DOHH2 (cell line): Measurements from ENCODE around the gene PRCC.

Source experiments
- EZH2phosphoT487 ChIP-seq: fragments of 200-600 bp; sonication (generic); IDR thresholded peaks from 2 replicates; pipeline ENCODE4 v1.6.1; 2017; ENCODE audit warnings: borderline replicate concordance, mild to moderate bottlenecking, antibody characterized with exemption, low read length, moderate library complexity, mixed read lengths
- TF ChIP-seq, protein P1 (sequence below): fragments of 200-600 bp; sonication (generic); IDR thresholded peaks from one replicate; pipeline ENCODE4 v1.5.1; 2014; ENCODE audit warnings: antibody characterized with exemption, mild to moderate bottlenecking, low read depth, low read length; ENCODE audit not compliant: poor library complexity, severe bottlenecking

DNA sequence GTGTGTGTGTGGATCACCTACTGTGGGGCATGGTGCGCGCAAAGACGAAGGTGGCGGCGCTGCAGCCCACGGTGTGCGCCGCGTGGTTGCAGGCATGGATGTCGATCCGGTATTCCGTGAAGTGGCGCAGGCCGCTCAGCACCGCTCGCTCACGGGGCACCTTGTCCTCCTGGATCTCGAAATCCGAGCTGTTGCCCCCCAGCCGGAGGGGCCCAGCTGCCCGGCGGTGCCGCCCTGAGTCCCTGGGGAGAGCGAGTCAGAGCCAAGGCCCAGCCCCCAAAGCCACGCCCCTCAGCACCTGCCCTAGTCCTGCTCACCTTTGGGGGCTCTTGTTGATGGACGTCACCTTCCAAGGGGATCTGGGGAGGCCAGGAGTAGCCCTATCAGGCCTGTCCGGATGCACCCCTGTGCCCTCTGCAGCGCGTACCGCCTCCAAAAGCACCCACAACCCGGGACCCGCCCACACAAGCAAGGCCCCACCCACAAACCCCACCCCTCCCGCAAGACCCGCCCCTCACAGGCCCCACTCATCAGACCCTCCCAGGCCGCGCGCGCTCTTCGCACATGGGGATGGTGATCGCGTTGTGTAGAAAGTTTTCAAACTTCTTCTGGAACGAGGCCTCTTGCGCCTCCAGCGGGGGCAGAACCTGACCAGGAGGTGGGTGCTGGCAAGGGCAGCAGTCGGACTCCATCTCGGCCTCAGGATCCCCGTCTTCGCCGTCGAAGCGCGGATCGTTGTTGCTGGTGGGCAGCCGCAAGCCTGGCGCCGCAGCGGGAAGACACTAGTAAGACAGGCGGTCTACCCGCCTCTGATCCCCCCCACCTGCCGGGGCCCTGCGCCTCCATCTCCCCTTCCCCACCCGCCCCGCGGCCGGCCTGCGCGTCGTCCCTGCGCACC is 78.0 kb downstream of the PRCC start:
- TF ChIP-seq EZH2phosphoT487, result no peak
- TF ChIP-seq, protein P1, sequence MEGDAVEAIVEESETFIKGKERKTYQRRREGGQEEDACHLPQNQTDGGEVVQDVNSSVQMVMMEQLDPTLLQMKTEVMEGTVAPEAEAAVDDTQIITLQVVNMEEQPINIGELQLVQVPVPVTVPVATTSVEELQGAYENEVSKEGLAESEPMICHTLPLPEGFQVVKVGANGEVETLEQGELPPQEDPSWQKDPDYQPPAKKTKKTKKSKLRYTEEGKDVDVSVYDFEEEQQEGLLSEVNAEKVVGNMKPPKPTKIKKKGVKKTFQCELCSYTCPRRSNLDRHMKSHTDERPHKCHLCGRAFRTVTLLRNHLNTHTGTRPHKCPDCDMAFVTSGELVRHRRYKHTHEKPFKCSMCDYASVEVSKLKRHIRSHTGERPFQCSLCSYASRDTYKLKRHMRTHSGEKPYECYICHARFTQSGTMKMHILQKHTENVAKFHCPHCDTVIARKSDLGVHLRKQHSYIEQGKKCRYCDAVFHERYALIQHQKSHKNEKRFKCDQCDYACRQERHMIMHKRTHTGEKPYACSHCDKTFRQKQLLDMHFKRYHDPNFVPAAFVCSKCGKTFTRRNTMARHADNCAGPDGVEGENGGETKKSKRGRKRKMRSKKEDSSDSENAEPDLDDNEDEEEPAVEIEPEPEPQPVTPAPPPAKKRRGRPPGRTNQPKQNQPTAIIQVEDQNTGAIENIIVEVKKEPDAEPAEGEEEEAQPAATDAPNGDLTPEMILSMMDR, result no peak
